HG02884 (cell line): ENCODE results near the gene TRPV3.
"Not testable (repeated sequence)": the region's sequence is repeated elsewhere in the genome, so short reads cannot be mapped to it uniquely, and the experiment has no call there.

Source experiments
- ATAC-seq: cut with Tn5 transposase; IDR thresholded peaks from one replicate; pipeline ENCODE4 v1.9.1; 2021; ENCODE audit warnings: mild to moderate bottlenecking, moderate library complexity; ENCODE audit not compliant: unreplicated experiment

Gene TRPV3

GRCh38 chr17:3475812-3476610 is 81.6 kb downstream of the TRPV3 start, which contains the start of gene ASPA:
ASPA (plus strand) TSS chr17:3475997; CDS start chr17:3476160, 163 bp downstream.
- no peak for ATAC-seq

- ATAC-seq = no peak
These were observed 82.3 kb downstream of the TRPV3 start for GRCh38 chr17:3475251-3475685.

- no peak for ATAC-seq
These were observed 83.4 kb downstream of the TRPV3 start for GRCh38 chr17:3474212-3474611.

DNA sequence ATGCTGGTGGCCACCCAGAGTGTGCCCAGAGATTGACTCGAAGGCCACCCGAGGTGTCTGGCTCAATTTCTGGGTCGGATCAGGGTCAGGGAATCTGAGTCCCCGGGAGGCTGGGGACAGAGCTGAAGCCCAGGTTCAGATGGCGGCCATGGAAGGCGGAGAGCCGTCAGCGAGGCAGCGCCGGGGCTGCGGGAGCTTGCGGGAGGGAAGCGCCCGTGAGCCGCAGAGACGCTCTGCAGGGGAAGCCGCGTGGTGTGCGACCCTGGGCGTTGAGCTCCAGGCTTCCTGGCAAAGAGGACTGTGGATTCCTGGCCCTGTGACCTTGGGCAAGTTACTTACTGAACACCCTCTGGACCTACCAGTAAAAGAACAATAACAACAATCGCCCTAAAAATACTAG is 85.5 kb downstream of the TRPV3 start:
- no peak for ATAC-seq

- no peak for ATAC-seq
These were observed 86.0 kb downstream of the TRPV3 start, which contains the start of gene SPATA22 for GRCh38 chr17:3471599-3471998. SPATA22 (minus strand) TSS chr17:3471819; CDS start chr17:3469325, 2,494 bp downstream.

DNA sequence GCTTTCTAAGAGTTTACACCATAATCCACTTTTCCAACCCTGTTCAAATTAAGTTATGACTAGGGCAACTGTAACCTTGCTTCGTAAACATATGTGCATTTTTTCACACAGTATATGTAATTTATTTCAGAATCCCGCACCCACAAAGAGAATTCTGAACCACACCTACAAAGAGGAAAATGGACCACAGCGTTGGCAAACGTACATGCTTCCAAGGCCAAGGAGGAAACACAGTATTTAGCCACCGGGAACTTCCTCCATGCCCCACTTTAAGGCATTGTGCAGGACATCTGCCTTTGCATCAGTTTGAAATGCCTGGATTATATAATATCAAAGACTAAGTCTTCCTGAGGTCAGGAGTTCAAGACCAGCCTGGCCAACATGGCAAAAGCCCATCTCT is 88.1 kb downstream of the TRPV3 start:
- ATAC-seq = no peak

DNA sequence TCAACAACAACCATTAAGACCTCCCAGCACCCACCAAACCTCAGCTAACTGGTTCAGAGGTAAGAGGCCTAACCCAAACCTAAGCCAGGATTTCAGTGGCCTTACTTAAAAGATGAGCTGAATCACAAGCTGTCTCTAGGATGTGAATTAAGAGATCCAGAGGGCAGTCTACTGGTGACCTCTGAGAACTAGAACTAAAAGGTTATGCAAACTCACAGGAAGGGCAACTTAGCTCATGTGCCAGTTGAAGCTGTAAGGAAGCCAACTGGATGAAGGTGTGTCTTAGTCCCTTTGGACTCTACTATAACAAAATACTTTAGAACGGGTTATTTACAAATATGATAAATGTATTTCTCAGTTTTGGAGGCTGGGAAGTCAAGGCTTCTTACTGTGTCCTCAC is 91.3 kb downstream of the TRPV3 start:
- ATAC-seq = not testable (repeated sequence)
